ENCODE results near the gene PAEP.
"Not testable (repeated sequence)": the region's sequence is repeated elsewhere in the genome, so short reads cannot be mapped to it uniquely, and the experiment has no call there.

PAEP gene

GRCh38 chr9:135526730-135527571 lies 34.6 kb upstream of the PAEP start:
- WGBS (ENCODE audit: insufficient coverage, insufficient read length): no CpG with 5 or more reads among the region's 30 CpGs

GRCh38 chr9:135528842-135529435 lies 32.6 kb upstream of the PAEP start:
- H3K4me3 ChIP-seq (ENCODE audit: low read length); H3K27ac ChIP-seq (ENCODE audit: low read length); H3K9me3 ChIP-seq (ENCODE audit: control insufficient read depth, insufficient read depth, low read length); H3K4me1 ChIP-seq (ENCODE audit: control insufficient read depth, insufficient read depth, low read length); H3K36me3 ChIP-seq (ENCODE audit: control insufficient read depth, insufficient read depth, low read length); DNase-seq (ENCODE audit: low read depth, low spot score); H3K27me3 ChIP-seq (ENCODE audit: control insufficient read depth, insufficient read depth, low read length): not testable (repeated sequence)
- no CpG with 5 or more reads among the region's 10 CpGs for WGBS (ENCODE audit: insufficient coverage, insufficient read length)

More at GRCh38 chr9:135526730-135527571, 34.6 kb upstream of the PAEP start:
- Histone ChIP-seq H3K9me3 (ENCODE audit: control insufficient read depth, insufficient read depth, low read length) (no peaks in the 10 kb centered on the region), H3K27ac (ENCODE audit: low read length) (no peak overlapping the region), H3K27me3 (ENCODE audit: control insufficient read depth, insufficient read depth, low read length) (no peaks in the 10 kb centered on the region), H3K4me3 (ENCODE audit: low read length) (no peak overlapping the region), H3K4me1 (ENCODE audit: control insufficient read depth, insufficient read depth, low read length) (peaks cover 5% of the 10 kb centered on the region; the same call in 1 of the 2 replicates), H3K36me3 (ENCODE audit: control insufficient read depth, insufficient read depth, low read length) (no peaks in the 10 kb centered on the region)
- no peak for DNase-seq (ENCODE audit: low read depth, low spot score)

- no peak overlapping the region for H3K4me3 ChIP-seq (ENCODE audit: low read length)
- H3K27me3 ChIP-seq (ENCODE audit: control insufficient read depth, insufficient read depth, low read length): no peaks in the 10 kb centered on the region
- WGBS (ENCODE audit: insufficient coverage, insufficient read length): no CpG with 5 or more reads among the region's 5 CpGs
- no peaks in the 10 kb centered on the region for H3K9me3 ChIP-seq (ENCODE audit: control insufficient read depth, insufficient read depth, low read length)
- peaks cover 7% of the 10 kb centered on the region; the same call in 1 of the 2 replicates for H3K4me1 ChIP-seq (ENCODE audit: control insufficient read depth, insufficient read depth, low read length)
- H3K27ac ChIP-seq (ENCODE audit: low read length): no peak overlapping the region
- DNase-seq (ENCODE audit: low read depth, low spot score): no peak
- no peaks in the 10 kb centered on the region for H3K36me3 ChIP-seq (ENCODE audit: control insufficient read depth, insufficient read depth, low read length)
Measured at GRCh38 chr9:135530146-135530545, 31.4 kb upstream of the PAEP start.

GRCh38 chr9:135531096-135531495 lies 30.5 kb upstream of the PAEP start:
- peaks cover 7% of the 10 kb centered on the region; the same call in 1 of the 2 replicates for H3K4me1 ChIP-seq (ENCODE audit: control insufficient read depth, insufficient read depth, low read length)
- no CpG with 5 or more reads among the region's 10 CpGs for WGBS (ENCODE audit: insufficient coverage, insufficient read length)
- no peak overlapping the region for H3K4me3 ChIP-seq (ENCODE audit: low read length)
- DNase-seq (ENCODE audit: low read depth, low spot score): no peak
- H3K9me3 ChIP-seq (ENCODE audit: control insufficient read depth, insufficient read depth, low read length): no peaks in the 10 kb centered on the region
- H3K27ac ChIP-seq (ENCODE audit: low read length): no peak overlapping the region
- H3K36me3 ChIP-seq (ENCODE audit: control insufficient read depth, insufficient read depth, low read length): no peaks in the 10 kb centered on the region
- H3K27me3 ChIP-seq (ENCODE audit: control insufficient read depth, insufficient read depth, low read length): no peaks in the 10 kb centered on the region

GRCh38 chr9:135533113-135533512 lies 28.4 kb upstream of the PAEP start:
- no CpG with 5 or more reads among the region's 3 CpGs for WGBS (ENCODE audit: insufficient coverage, insufficient read length)

GRCh38 chr9:135533674-135534073 lies 27.9 kb upstream of the PAEP start:
- Histone ChIP-seq H3K9me3 (ENCODE audit: control insufficient read depth, insufficient read depth, low read length) (no peaks in the 10 kb centered on the region), H3K36me3 (ENCODE audit: control insufficient read depth, insufficient read depth, low read length) (no peaks in the 10 kb centered on the region), H3K4me1 (ENCODE audit: control insufficient read depth, insufficient read depth, low read length) (peaks cover 1% of the 10 kb centered on the region; the same call in 1 of the 2 replicates), H3K4me3 (ENCODE audit: low read length) (no peak overlapping the region), H3K27ac (ENCODE audit: low read length) (no peak overlapping the region), H3K27me3 (ENCODE audit: control insufficient read depth, insufficient read depth, low read length) (no peaks in the 10 kb centered on the region)
- no peak for DNase-seq (ENCODE audit: low read depth, low spot score)
- no CpG with 5 or more reads among the region's 12 CpGs for WGBS (ENCODE audit: insufficient coverage, insufficient read length)

More at GRCh38 chr9:135533113-135533512, 28.4 kb upstream of the PAEP start:
- Histone ChIP-seq H3K36me3 (ENCODE audit: control insufficient read depth, insufficient read depth, low read length) (no peaks in the 10 kb centered on the region), H3K27ac (ENCODE audit: low read length) (no peak overlapping the region), H3K4me1 (ENCODE audit: control insufficient read depth, insufficient read depth, low read length) (peaks cover 1% of the 10 kb centered on the region; the same call in 1 of the 2 replicates), H3K4me3 (ENCODE audit: low read length) (no peak overlapping the region), H3K9me3 (ENCODE audit: control insufficient read depth, insufficient read depth, low read length) (no peaks in the 10 kb centered on the region), H3K27me3 (ENCODE audit: control insufficient read depth, insufficient read depth, low read length) (no peaks in the 10 kb centered on the region)
- DNase-seq (ENCODE audit: low read depth, low spot score): no peak

GRCh38 chr9:135534192-135534711 lies 27.3 kb upstream of the PAEP start:
- not testable (repeated sequence) for H3K4me1 ChIP-seq (ENCODE audit: control insufficient read depth, insufficient read depth, low read length); DNase-seq (ENCODE audit: low read depth, low spot score); H3K4me3 ChIP-seq (ENCODE audit: low read length); H3K9me3 ChIP-seq (ENCODE audit: control insufficient read depth, insufficient read depth, low read length); H3K27ac ChIP-seq (ENCODE audit: low read length); H3K36me3 ChIP-seq (ENCODE audit: control insufficient read depth, insufficient read depth, low read length); H3K27me3 ChIP-seq (ENCODE audit: control insufficient read depth, insufficient read depth, low read length)
- no CpG with 5 or more reads among the region's 10 CpGs for WGBS (ENCODE audit: insufficient coverage, insufficient read length)

GRCh38 chr9:135534826-135535225 lies 26.7 kb upstream of the PAEP start:
- H3K9me3 ChIP-seq (ENCODE audit: control insufficient read depth, insufficient read depth, low read length): not testable (repeated sequence)

GRCh38 chr9:135535631-135536030 lies 25.9 kb upstream of the PAEP start:
- not testable (repeated sequence) for DNase-seq (ENCODE audit: low read depth, low spot score); H3K4me1 ChIP-seq (ENCODE audit: control insufficient read depth, insufficient read depth, low read length); H3K9me3 ChIP-seq (ENCODE audit: control insufficient read depth, insufficient read depth, low read length); H3K4me3 ChIP-seq (ENCODE audit: low read length); H3K27ac ChIP-seq (ENCODE audit: low read length); H3K36me3 ChIP-seq (ENCODE audit: control insufficient read depth, insufficient read depth, low read length); H3K27me3 ChIP-seq (ENCODE audit: control insufficient read depth, insufficient read depth, low read length)
- no CpG with 5 or more reads among the region's 13 CpGs for WGBS (ENCODE audit: insufficient coverage, insufficient read length)

More at GRCh38 chr9:135534826-135535225, 26.7 kb upstream of the PAEP start:
- H3K27ac ChIP-seq (ENCODE audit: low read length); H3K4me1 ChIP-seq (ENCODE audit: control insufficient read depth, insufficient read depth, low read length); H3K27me3 ChIP-seq (ENCODE audit: control insufficient read depth, insufficient read depth, low read length); DNase-seq (ENCODE audit: low read depth, low spot score); H3K4me3 ChIP-seq (ENCODE audit: low read length); H3K36me3 ChIP-seq (ENCODE audit: control insufficient read depth, insufficient read depth, low read length): not testable (repeated sequence)
- WGBS (ENCODE audit: insufficient coverage, insufficient read length): no CpG with 5 or more reads among the region's 4 CpGs

- Histone ChIP-seq H3K36me3 (ENCODE audit: control insufficient read depth, insufficient read depth, low read length) (no peaks in the 10 kb centered on the region), H3K27ac (ENCODE audit: low read length) (no peak overlapping the region), H3K9me3 (ENCODE audit: control insufficient read depth, insufficient read depth, low read length) (no peaks in the 10 kb centered on the region), H3K27me3 (ENCODE audit: control insufficient read depth, insufficient read depth, low read length) (no peaks in the 10 kb centered on the region), H3K4me1 (ENCODE audit: control insufficient read depth, insufficient read depth, low read length) (peaks cover 1% of the 10 kb centered on the region; the same call in 1 of the 2 replicates), H3K4me3 (ENCODE audit: low read length) (no peak overlapping the region)
- no peak for DNase-seq (ENCODE audit: low read depth, low spot score)
- WGBS (ENCODE audit: insufficient coverage, insufficient read length): no CpG with 5 or more reads among the region's 8 CpGs
Measured at GRCh38 chr9:135536216-135536615, 25.3 kb upstream of the PAEP start.
